GM19025 (cell line): ENCODE results near the gene KIF3A.

Experiments used
- ATAC-seq: cut with Tn5 transposase; IDR thresholded peaks from one replicate; pipeline ENCODE4 v1.9.1; 2021; ENCODE audit warnings: mild to moderate bottlenecking, low read depth, moderate library complexity; ENCODE audit not compliant: unreplicated experiment

The KIF3A gene

GRCh38 chr5:132771503-132771998 lies 34.2 kb upstream of the KIF3A start:
- no peak for ATAC-seq

- no peak for ATAC-seq
Measured at GRCh38 chr5:132770476-132771159, 33.3 kb upstream of the KIF3A start.

GRCh38 chr5:132768485-132768868 lies 31.1 kb upstream of the KIF3A start:
- ATAC-seq: no peak

- no peak for ATAC-seq
Measured at GRCh38 chr5:132767150-132767549, 29.8 kb upstream of the KIF3A start.

GRCh38 chr5:132766806-132767055 lies 29.4 kb upstream of the KIF3A start:
- no peak for ATAC-seq

- no peak for ATAC-seq
Measured at GRCh38 chr5:132766020-132766805, 28.9 kb upstream of the KIF3A start.

GRCh38 chr5:132765311-132766019 lies 28.1 kb upstream of the KIF3A start:
- ATAC-seq: no peak

- no peak for ATAC-seq
Measured at GRCh38 chr5:132764671-132765238, 27.4 kb upstream of the KIF3A start.

GRCh38 chr5:132764051-132764450 lies 26.7 kb upstream of the KIF3A start:
- ATAC-seq: no peak

- ATAC-seq: no peak
Measured at GRCh38 chr5:132763181-132764036, 26.1 kb upstream of the KIF3A start.

GRCh38 chr5:132762246-132763000 lies 25.1 kb upstream of the KIF3A start:
- ATAC-seq: no peak

- ATAC-seq: no peak
Measured at GRCh38 chr5:132761321-132762240, 24.2 kb upstream of the KIF3A start.

GRCh38 chr5:132760601-132761317 lies 23.4 kb upstream of the KIF3A start:
- no peak for ATAC-seq

- ATAC-seq: no peak
Measured at GRCh38 chr5:132760049-132760420, 22.7 kb upstream of the KIF3A start.

GRCh38 chr5:132759114-132760048 lies 22.0 kb upstream of the KIF3A start:
- ATAC-seq: no peak

- ATAC-seq: no peak
Measured at GRCh38 chr5:132758451-132758850, 21.1 kb upstream of the KIF3A start.

GRCh38 chr5:132756542-132756941 lies 19.2 kb upstream of the KIF3A start:
- ATAC-seq: no peak
